Stomach (tissue), 9 donors: ENCODE data around the gene KRT12. TPM values are rescaled to one million over a fixed set of nuclear protein-coding genes. Genes with fewer than 3 reads are reported as not detected.

Experiments used
- DNase-seq, 2 donors: peaks; one replicate each; pipeline versions ENCODE4 v3.0.0 to v3.0.0-alpha.2; 2013 to 2019
- H3K27ac ChIP-seq, 5 donors: fragments of 200-600 bp in 4 of 5; sonication (generic) in 4 of 5; one replicate each; pipeline ENCODE4 v1.5.1; 2013 to 2019; ENCODE audit warnings: mild to moderate bottlenecking in 1 of 5, moderate library complexity in 1 of 5
- H3K27me3 ChIP-seq, 3 donors: fragments of 200-600 bp; sonication (generic); one replicate each; pipeline ENCODE4 v1.5.1; 2017 to 2019; ENCODE audit warnings: mixed run types in 1 of 3
- H3K36me3 ChIP-seq, 4 donors: fragments of 200-600 bp; sonication (generic); 1 replicate in 3 of 4; 2 replicates in 1 of 4; pipeline ENCODE4 v1.5.1; 2016 to 2019
- H3K4me1 ChIP-seq, 4 donors: fragments of 200-600 bp; sonication (generic); one replicate each; pipeline ENCODE4 v1.5.1; 2016 to 2019
- H3K4me3 ChIP-seq, 4 donors: fragments of 200-600 bp; sonication (generic) in 3 of 4; one replicate each; pipeline ENCODE4 v1.5.1; 2016 to 2019; ENCODE audit warnings: mild to moderate bottlenecking in 1 of 4
- H3K9me3 ChIP-seq, 4 donors: fragments of 200-600 bp; sonication (generic); one replicate each; pipeline ENCODE4 v1.5.1; 2016 to 2019
- CTCF ChIP-seq, 7 experiments: fragments of 450-650 bp in 4 of 7; fragments of 200-600 bp in 3 of 7; sonication (generic) in 3 of 7; IDR thresholded peaks; one replicate each; pipeline ENCODE4 v1.5.1; 2016 to 2019; ENCODE audit warnings: antibody characterized with exemption in 7 of 7, control low read depth in 2 of 7, mild to moderate bottlenecking in 1 of 7
- EP300 ChIP-seq: sonication (generic); formaldehyde crosslinking; IDR thresholded peaks from one replicate; pipeline ENCODE4 v1.6.1; 2017; ENCODE audit warnings: antibody characterized with exemption
- POLR2A ChIP-seq, 4 donors: fragments of 450-650 bp; IDR thresholded peaks; one replicate each; pipeline ENCODE4 v1.6.1; 2016; ENCODE audit warnings: antibody characterized with exemption in 4 of 4, control low read depth in 2 of 4, mild to moderate bottlenecking in 1 of 4, moderate library complexity in 1 of 4
- POLR2AphosphoS5 ChIP-seq, 3 donors: sonication (generic); formaldehyde crosslinking; IDR thresholded peaks; one replicate each; pipeline ENCODE4 v1.6.1; 2016; ENCODE audit warnings: antibody characterized with exemption in 3 of 3
- WGBS, 5 donors: extraction: QIAGEN DNeasy Blood & Tissue Kit in 3 of 5; methylation state at CpG; one replicate each; pipeline versions ENCODE4 v1.1.5 to v1.1.7; 2013 to 2018; 5-methylcytosine and 5-hydroxymethylcytosine counted together
- intact Hi-C: fragments of 100-400 bp; cut with DNase I; formaldehyde crosslinking; loops from one replicate; pipeline ENCODE4 v1.15.1; 2023; ENCODE audit warnings: low total_unique reads
- polyA plus RNA-seq, 3 donors: library from polyadenylated mRNA; stranded (reverse); fragments of 200-250 nt; gene quantifications; one replicate each; pipeline ENCODE4 v1.2.3, GENCODE V29; 2013
- total RNA-seq, 5 donors: library from RNA; depleted of rRNA; stranded (reverse); fragments of >200 nt; gene quantifications; one replicate each; pipeline versions ENCODE4 v1.1.0 to v1.2.3, GENCODE V29; 2014 to 2016
- donor health status: healthy with polysubstance abuse.
- donor health status: Bipolar disorder and iron deficiency.
- donor health status: healthy.

The KRT12 gene
- total and polyA plus RNA-seq, 8 donors: 0.61 to 57.6 (median 7.6) TPM; not detected in 4

DNA sequence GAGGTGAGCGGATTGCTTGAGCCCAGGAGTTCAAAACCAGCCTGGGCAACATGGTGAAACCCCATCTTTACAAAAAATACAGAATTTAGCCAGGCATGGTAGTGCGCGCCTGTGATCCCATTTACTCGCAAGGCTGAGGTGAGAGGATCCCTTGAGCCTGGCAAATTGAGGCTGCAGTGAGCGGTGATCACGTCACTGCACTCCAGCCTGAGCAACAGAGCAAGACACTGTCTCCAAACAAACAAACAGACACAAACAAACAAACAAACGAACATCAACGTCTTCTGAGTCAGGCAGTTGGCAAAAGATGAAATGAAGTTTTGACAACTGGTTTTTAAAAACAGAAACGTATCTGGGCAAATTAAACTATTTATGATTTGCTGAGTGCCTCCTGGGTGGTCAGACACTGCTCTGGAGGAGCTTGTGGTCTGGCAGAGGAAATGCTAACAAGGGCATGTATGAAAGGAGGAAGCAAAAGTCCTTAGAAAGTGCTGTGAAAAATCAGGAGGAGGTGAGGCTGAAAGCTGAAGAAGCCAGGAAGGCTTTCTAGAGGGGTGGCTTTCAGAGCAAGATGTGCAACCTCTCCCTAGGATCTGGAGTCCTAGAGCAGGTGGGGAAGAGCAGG, 28.2 kb upstream of the KRT12 start:
- 68 to 78% (median 70%) methylated on average over 9 of the region's 9 CpGs for whole genome bisulfite sequencing, 5 donors
- no peak for DNase-seq
- TF ChIP-seq CTCF (IDR thresholded peaks at IDR 0.05) (no peak), EP300 (no peak), POLR2A (IDR thresholded peaks at IDR 0.05) (no peak), POLR2AphosphoS5 (IDR thresholded peaks at IDR 0.05) (no peak)
- H3K27ac ChIP-seq: no peak overlapping the region
- intact Hi-C loops: no loop called here
- H3K27me3 ChIP-seq: peaks cover 0 to 25% (median 0%) of the 10 kb centered on the region in 3 donors
- H3K4me3 ChIP-seq: no peak overlapping the region
- H3K4me1 ChIP-seq: no peaks in the 10 kb centered on the region
- no peaks in the 10 kb centered on the region for H3K9me3 ChIP-seq
- H3K36me3 ChIP-seq: no peaks in the 10 kb centered on the region

GRCh38 chr17:40888196-40888720, 21.2 kb upstream of the KRT12 start:
- no peak for DNase-seq
- no peak for TF ChIP-seq POLR2A (IDR thresholded peaks at IDR 0.05)
- no peak for TF ChIP-seq CTCF (IDR thresholded peaks at IDR 0.05)
- no peak for TF ChIP-seq POLR2AphosphoS5 (IDR thresholded peaks at IDR 0.05)
- no peak for TF ChIP-seq EP300
- Histone ChIP-seq H3K27ac (no peak overlapping the region), H3K9me3 (no peaks in the 10 kb centered on the region), H3K27me3 (peaks cover 0 to 40% (median 0%) of the 10 kb centered on the region in 3 donors), H3K4me1 (no peaks in the 10 kb centered on the region), H3K4me3 (no peak overlapping the region), H3K36me3 (no peaks in the 10 kb centered on the region)
- WGBS, 5 donors: 35 to 54% (median 39%) methylated on average over 2 of the region's 2 CpGs
- intact Hi-C loops: no loop called here

DNA sequence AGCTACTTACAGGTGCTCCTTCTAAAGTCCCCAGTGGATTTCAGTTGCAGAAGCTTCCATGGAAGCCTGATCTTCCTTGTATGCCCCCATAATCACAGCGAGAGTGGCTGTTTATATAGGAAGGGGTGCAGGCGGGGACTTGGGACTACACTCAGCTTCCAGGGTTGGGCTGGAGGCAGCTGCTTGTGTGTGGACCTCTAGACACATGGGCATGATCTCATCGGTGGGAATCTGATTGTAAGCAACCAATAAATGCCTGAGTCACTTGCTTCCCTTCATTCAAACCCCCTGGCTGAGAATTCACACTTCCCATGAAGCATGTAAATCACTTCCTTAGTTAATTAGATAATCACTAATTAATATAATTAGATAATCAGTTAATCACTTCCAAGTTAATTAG, 19.1 kb upstream of the KRT12 start:
- H3K27me3 ChIP-seq: peaks cover 0 to 31% (median 0%) of the 10 kb centered on the region in 3 donors

GRCh38 chr17:40884708-40885512, 17.9 kb upstream of the KRT12 start, which contains the start of gene KRT20:
Gene KRT20 (minus strand): TSS chr17:40885242. CDS start chr17:40885185, 57 bp downstream.
- no peak for TF ChIP-seq CTCF (IDR thresholded peaks at IDR 0.05)
- no peak for TF ChIP-seq POLR2A (IDR thresholded peaks at IDR 0.05)
- no peak for TF ChIP-seq EP300
- TF ChIP-seq POLR2AphosphoS5 (IDR thresholded peaks at IDR 0.05): no peak
- H3K4me1 ChIP-seq: no peaks in the 10 kb centered on the region
- WGBS, 5 donors: 88 to 94% (median 89%) methylated on average over 21 to 23 of the region's 23 CpGs
- no peaks in the 10 kb centered on the region for H3K9me3 ChIP-seq
- no peak within 1 kb of the TSS for H3K27ac ChIP-seq
- peaks cover 0 to 29% (median 0%) of the 10 kb centered on the region in 3 donors for H3K27me3 ChIP-seq
- intact Hi-C loops: no loop called here
- H3K4me3 ChIP-seq: peak within 1 kb of the TSS in 1 of 4 donors; percentile 3
- H3K36me3 ChIP-seq: no peaks in the 10 kb centered on the region
- no peak for DNase-seq

More for the DNA sequence above, 19.1 kb upstream of the KRT12 start:
- TF ChIP-seq POLR2A (IDR thresholded peaks at IDR 0.05): no peak
- Histone ChIP-seq H3K36me3 (no peaks in the 10 kb centered on the region), H3K27ac (no peak overlapping the region), H3K9me3 (no peaks in the 10 kb centered on the region), H3K4me3 (no peak overlapping the region), H3K4me1 (no peaks in the 10 kb centered on the region)
- intact Hi-C loops: no loop called here
- peak in 1 of 2 donors; percentile 62 for DNase-seq
- 31 to 53% (median 44%) methylated on average over 3 of the region's 3 CpGs for WGBS, 5 donors
